ENCODE results near the gene STK31. TPM values are rescaled to one million over a fixed set of nuclear protein-coding genes. Genes with fewer than 3 reads are reported as not detected.
"Not testable (repeated sequence)": the region's sequence is repeated elsewhere in the genome, so short reads cannot be mapped to it uniquely, and the experiment has no call there.

STK31 gene
- total RNA-seq, 1 donor from 2014 or later = 0.35 TPM

DNA sequence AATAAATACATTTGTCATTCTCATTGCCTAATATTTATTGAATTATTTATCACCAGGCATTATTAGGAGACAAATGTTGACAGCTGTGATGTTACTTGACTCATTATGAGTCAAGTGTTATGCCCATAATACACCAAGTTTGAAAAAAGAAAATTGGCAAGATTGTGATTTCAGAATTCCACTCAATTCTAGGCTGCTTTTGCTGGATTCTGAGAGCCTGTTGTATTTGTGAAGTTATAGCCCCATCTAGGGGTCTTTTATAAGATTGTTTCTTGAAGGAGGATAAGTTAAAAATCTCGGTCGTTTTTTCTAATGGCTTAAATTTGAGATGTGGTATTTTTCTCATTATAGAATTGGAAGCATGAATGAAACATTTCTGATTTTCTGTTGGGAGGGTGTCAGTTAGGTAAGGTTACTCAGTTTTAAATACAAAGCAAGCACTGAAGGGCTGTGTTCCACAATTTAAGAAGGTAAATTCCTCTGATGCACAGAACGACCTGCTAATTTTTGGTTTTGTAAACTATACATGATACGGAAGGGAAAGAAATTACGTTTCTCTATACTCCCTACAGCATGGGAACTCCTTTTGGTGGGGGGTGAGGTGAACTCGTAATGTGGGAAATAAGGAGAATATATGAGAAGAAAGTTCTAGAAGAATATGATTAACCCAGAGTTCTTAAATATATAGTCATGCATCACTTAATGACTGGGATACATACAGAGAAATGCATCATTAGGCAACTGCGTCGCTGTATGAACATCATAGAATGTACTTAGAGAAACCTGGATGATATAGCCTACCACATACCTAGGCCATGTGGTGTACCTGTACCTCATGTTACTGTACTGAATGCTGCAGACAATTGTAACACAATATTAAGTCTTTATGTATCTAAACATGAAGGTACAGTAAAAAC lies 2.6 kb downstream of the STK31 start:
- intact Hi-C loops (cut with DNase I) = loop anchor here (1.0 to 10.0 kb wide), 2 partner anchors 142 to 168 kb away; no protein-coding TSS in a partner anchor
- DNase-seq (ENCODE audit: low spot score) = no peak

DNA sequence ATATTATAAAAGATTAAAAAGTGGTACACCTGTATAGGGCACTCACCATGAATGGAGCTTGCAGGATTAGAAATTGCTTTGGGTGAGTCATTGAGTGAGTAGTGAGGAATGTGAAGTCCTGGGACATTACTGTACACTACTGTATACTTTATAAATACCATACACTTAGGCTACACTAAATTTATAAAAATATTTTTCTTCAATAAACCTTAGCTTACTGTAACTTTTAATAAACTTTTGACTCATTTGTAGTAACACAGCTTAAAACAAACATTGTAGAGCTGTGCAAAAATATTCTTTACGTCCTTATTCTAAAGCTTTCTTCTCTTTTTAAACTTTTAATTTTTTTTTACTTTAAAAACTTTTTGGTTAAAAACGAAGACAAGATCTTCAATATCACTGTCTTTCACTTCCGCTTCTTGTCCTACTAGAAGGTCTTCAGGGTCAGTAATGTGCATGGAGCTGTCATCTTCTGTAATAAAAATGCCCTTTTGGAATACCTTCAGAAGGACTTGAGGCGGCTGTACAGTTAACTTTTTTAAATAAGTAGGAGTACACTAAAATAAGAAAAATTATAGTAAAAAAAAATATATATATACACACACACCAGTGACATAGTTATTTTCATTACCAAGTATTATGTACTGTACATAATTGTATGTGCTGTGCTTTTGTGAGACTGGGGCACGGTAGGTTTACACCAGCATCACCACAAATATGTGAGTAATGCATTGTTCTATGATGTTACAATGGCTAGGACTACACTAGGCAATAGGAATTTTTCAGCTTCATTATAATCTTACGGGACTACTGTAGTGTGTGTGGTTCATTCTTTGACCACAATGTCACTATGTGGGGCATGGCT lies 3.5 kb downstream of the STK31 start:
- no peak for DNase-seq (ENCODE audit: low spot score)
- intact Hi-C loops (cut with DNase I) = loop anchor here (10.0 kb wide), 1 partner anchor 169 kb away; no protein-coding TSS in a partner anchor

DNA sequence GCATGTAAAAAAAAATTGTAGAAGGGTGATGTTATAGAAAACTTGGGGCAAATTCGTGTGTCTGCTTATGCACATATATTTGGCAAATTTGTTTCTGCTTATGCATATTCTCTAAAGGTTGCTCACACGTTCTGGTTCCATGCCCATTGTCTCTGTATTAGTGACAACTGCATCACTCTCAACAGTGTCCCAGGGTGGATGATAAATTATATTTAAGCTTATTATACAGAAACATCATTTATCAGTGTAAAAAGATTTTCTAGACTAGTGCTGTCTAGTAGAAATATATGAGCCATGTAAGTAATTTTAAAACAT lies 4.1 kb downstream of the STK31 start:
- intact Hi-C loops (cut with DNase I) = loop anchor here (10.0 kb wide), 1 partner anchor 169 kb away; no protein-coding TSS in a partner anchor
- DNase-seq (ENCODE audit: low spot score) = no peak

DNA sequence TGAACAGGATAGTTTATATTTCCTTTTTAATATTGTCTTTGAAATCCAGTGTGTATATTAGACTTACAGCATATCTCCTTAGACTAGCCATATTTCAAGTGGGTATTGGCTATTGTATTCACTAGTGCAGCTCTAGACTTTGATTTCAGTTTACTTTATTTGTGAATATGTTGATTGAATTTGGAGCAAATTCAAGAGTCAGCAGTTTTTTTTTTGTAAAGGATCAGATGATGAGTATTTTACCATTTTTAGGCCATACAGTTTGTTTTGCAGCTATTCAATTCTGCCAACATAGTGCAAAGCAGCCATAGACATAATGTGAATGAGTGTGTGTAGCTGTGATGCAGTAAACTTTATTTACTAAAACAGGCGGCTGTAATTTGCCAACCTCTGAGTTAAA lies 4.6 kb downstream of the STK31 start:
- no peak for DNase-seq (ENCODE audit: low spot score)
- intact Hi-C loops (cut with DNase I) = loop anchor here (10.0 kb wide), 1 partner anchor 170 kb away; no protein-coding TSS in a partner anchor

DNA sequence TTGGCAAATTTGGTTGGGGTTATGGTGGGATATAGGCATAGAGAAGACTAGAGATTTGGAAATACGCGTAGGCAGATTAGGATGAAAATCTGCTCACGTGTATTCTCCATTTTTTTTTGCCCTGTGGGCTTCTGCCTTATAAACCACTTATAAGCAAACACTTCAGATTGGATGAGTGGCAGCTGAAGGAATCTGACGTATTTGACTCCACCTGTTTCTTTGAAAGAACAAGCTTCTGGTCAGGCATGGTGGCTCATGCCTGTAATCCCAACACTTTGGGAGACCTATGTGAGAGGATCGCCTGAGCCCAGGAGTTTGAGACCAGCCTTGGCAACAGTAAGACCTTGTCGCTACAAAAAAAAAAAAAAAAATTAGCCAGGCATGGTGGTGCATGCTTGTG lies 5.1 kb downstream of the STK31 start:
- intact Hi-C loops (cut with DNase I) = loop anchor here (10.0 kb wide), 1 partner anchor 170 kb away; no protein-coding TSS in a partner anchor
- DNase-seq (ENCODE audit: low spot score) = no peak

DNA sequence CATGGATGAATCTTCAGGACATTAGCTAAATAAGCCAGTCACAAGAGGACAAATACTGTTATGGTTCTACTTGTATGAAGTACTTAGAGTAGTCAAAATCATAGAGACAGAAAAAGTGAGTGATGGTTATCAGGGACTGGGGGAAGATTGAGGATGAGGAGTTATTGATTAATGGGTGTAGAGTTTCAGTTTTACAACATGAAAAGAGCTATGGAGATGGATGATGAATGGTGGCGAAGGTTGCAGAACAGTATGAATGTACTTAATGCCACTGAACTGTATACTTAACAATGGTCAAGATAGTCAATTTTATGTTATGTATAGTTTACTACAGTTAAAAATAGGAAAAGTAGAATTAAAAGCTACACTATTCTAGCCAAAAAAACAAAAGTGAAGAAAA lies 7.8 kb downstream of the STK31 start:
- intact Hi-C loops (cut with DNase I) = loop anchor here (10.0 kb wide), 1 partner anchor 173 kb away; no protein-coding TSS in a partner anchor
- no peak for DNase-seq (ENCODE audit: low spot score)

DNA sequence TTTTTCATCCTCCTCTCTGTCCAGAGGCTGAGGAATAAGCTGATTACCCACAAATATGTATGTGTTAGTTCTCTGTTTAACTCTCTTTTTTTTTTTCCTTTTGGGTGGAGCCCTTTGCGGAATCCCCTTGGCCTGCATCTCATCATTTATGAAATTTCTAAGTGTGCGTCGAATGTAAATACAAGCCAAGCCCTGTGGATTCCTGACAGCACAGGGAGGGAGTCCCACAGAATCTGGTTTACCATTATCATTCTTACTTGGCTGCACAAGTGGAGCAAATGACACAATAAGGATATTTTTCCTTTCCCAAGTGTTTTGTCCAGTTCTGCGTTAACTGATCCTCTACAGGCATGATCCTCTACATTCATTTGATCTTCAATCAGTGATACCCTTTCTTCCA lies 11.4 kb downstream of the STK31 start:
- intact Hi-C loops (cut with DNase I) = no loop called here
- DNase-seq (ENCODE audit: low spot score) = no peak

DNA sequence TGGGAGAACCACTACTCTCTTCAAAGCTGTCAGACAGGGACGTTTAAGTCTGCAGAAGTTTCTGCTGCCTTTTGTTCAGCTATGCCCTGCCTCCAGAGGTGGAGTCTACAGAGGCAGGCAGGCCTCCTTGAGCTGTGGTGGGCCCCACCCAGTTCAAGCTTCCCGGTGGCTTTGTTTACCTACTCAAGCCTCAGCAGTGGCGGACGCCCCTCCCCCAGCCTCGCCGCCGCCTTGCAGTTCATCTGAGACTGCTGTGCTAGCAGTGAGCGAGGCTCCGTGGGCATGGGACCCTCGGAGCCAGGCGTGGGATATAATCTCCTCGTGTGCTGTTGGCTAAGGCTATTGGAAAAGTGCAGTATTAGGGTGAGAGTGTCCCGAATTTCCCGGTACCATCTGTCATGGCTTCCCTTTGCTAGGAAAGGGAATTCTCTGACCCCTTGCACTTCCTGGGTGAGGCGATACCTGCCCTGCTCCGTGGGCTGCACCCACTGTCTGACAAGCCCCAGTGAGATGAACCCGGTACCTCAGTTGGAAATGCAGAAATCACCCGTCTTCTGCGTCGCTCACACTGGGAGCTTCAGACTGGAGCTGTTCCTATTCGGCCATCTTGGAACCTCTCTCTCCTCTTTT lies 12.7 kb downstream of the STK31 start:
- intact Hi-C loops (cut with DNase I); DNase-seq (ENCODE audit: low spot score): not testable (repeated sequence)

DNA sequence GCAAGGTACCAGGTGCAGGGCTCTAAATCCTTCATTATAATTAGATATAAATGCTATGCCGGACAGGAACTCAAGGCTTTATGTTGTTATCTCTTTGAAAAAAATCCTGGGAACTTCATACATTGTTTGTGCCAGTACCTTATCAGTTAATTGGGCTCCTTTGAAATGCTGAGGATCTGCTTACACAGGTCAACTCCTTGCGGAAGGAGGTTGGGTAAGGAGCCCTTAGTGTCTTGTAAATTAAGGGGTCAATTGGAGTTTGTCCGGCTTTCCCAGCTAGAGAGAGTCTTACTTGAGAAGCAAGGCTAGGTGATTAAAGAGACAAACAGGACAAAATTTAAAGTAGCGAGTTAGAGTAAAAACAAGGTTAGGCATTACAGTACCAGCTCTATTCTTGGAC lies 14.1 kb downstream of the STK31 start:
- intact Hi-C loops (cut with DNase I); DNase-seq (ENCODE audit: low spot score): not testable (repeated sequence)

DNA sequence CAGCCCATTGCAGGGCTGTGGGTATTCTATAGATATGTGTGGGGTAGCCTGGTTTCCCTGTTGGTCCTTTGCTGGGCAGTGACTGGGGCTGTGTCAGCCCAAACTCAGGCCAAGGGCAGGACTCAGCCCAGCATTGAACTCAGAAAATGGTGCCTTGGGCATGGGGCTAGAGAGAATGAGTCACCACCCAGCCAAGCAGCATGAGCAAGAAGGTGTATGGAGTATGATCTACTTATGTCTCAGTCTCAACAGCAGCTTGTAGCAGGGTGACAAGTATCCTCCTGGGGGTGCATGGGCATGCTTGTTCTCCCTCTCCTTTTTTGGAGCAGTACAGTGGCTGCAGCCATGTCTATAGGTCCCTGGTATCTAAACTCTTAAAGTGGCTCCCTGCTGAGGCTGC lies 32.0 kb downstream of the STK31 start:
- DNase-seq (ENCODE audit: low spot score) = no peak
- intact Hi-C loops (cut with DNase I) = no loop called here

DNA sequence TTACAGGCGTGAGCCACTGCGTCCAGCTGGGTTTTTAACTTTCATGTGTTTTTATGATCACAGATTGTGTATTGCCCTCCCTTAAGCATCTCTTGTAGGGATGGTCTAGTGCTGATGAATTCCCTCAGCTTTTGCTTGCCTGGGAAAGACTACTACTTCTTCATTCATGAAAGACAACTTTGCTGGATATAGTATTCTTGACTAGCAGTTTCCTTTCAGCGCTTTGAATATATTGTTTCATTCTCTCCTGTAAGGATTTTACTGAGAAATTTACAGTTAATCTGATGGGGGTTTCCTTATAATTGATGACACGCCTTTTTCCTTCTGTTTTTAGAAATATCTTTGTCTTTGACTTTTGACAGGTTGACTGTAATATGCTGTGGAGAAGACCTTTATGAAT lies 33.2 kb downstream of the STK31 start:
- intact Hi-C loops (cut with DNase I) = no loop called here
- DNase-seq (ENCODE audit: low spot score) = no peak

DNA sequence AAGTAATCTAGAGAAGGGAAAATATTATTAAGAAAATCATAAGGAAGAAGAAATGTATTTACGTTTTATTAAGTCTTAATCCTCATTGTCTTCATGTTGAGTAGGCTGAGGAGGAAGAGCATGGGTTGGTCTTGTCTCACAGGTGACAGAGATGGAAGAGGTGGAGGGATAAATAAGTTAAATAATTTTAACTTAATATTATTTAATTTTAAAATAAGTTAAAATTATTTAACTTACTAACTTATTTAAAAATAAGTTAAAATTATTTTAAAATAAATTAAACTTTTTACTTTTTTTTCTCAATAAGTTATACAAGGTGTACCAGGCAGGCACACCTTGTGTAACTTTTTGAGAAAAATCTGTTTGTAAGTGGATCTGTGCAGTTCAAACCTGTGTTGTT lies 36.6 kb downstream of the STK31 start:
- DNase-seq (ENCODE audit: low spot score) = no peak
- intact Hi-C loops (cut with DNase I) = no loop called here

DNA sequence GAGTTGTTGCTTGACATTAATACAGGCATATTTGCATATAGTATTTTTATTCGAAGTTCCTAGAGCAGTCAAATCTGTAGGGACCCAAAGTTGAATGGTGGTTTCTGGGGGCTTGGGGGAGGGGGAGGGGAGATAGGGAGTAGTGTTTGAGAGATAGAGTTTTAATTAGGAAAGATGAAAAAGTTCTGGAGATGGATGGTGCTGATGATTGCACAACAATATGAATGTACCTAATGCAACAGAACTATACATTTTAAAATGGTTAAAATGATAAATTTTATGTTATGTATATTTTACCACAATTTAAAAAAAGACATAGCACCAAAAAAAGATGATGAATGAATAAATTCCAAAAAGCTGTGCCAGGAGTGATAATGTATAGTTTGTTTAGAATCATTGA lies 41.8 kb downstream of the STK31 start:
- intact Hi-C loops (cut with DNase I) = no loop called here

DNA sequence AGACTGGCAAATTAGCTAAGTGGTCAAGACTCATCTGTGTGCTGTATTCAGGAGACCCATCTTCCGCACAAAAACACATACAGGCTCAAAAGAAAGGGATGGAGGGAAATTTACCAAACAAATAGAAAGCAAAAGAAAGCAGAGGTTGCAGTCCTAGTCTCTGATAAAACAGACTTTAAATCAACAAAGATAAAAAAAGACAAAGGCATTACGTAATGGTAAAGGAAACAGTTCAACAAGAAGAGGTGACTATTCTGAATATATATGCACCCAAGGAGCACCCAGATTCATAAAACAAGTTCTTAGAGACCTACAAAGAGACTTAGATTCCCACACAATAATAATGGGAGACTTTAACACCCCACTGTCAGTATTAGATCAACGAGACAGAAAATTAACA lies 48.8 kb downstream of the STK31 start:
- intact Hi-C loops (cut with DNase I); DNase-seq (ENCODE audit: low spot score): not testable (repeated sequence)

More for the DNA sequence above, 41.8 kb downstream of the STK31 start:
- DNase-seq (ENCODE audit: low spot score) = no peak

DNA sequence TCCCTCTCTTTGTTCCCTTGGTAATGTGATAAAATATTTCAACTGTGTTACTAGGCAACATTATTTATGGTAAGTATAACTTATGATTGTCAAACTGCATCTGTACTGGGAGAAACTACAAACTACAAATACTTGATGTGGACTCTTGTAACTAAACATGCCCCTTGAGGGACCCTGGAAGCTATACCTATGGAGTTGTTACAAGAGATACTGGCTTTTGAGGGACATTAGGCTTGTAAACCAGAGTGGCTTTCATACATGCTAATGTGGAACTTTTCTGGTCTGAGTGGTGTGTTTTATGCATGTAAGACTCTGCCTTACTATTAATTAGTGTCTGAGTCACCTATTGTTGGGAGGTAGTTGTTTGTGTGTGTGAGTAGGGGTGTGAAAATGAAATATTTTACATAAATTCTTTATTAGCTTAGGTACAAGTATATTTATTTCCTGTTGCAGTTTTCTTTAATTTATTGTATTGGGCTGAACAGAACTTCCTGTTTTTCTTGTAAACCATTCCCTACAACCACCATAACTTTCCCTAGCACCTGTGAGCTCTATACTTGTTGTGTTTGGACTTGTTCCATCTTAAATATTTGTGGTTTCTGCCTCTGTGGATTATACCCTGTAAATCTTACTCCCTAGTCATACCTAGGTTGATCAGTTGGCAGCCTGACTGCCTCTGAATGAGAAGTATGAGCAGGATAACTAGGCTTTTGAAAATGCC lies 49.8 kb downstream of the STK31 start:
- no peak for DNase-seq (ENCODE audit: low spot score)
- intact Hi-C loops (cut with DNase I) = no loop called here

DNA sequence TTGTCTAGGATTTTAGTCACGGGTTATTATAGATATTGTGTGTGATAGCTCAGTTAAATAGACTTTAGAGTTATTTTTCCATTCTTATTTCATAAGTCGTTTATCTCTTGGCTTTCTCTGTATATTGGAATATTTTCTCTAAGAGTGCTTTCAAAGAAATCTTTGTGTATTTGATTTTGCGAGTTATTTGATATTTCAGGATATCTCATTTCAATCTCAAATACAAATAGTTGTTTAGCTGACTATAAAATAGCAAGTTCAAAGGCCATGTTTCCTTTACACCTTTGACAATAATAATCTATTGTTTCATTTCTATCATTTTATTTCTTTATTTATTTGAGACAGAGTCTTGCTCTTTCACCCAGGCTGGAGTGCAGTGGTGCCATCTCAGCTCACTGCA lies 55.9 kb downstream of the STK31 start:
- DNase-seq (ENCODE audit: low spot score) = no peak
- intact Hi-C loops (cut with DNase I) = no loop called here

DNA sequence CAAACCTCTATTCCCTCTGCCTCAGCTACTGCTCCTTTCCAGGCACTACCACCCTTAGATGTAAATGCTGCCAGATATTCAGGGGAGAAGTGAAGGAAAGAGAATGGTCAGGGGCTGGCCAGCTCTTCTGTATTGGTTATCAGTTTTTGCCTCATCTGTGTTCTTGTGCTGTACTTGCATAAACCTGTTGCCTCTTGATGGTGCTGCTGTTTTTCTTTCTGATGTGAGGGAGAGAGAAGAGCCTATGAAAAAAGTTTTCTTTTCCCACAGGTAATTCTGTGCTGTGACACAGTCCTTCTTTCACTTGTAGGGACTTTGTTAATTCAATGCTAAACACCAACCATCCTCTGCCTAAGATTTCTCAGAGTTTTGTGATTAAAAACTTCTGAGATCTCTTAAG lies 57.5 kb downstream of the STK31 start:
- intact Hi-C loops (cut with DNase I) = no loop called here
- DNase-seq (ENCODE audit: low spot score) = no peak

DNA sequence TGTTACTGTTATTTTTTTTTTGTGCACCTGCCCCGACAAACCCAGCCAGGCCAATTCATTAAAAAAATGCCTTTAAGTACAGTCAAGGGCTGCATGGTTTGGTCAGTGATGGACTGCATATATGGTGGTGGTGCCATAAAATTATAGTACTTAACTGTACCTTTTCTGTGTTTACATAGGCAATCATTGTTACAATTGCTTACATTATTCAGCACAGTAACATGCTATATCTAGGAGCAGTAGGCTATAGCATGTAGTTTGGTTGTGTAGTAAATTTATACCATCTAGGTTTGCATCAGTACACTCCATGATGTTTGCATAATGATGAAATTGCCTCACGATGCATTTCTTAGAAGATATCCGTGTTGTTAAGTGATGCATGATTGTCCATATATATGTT lies 58.0 kb downstream of the STK31 start:
- no peak for DNase-seq (ENCODE audit: low spot score)
- intact Hi-C loops (cut with DNase I) = no loop called here

DNA sequence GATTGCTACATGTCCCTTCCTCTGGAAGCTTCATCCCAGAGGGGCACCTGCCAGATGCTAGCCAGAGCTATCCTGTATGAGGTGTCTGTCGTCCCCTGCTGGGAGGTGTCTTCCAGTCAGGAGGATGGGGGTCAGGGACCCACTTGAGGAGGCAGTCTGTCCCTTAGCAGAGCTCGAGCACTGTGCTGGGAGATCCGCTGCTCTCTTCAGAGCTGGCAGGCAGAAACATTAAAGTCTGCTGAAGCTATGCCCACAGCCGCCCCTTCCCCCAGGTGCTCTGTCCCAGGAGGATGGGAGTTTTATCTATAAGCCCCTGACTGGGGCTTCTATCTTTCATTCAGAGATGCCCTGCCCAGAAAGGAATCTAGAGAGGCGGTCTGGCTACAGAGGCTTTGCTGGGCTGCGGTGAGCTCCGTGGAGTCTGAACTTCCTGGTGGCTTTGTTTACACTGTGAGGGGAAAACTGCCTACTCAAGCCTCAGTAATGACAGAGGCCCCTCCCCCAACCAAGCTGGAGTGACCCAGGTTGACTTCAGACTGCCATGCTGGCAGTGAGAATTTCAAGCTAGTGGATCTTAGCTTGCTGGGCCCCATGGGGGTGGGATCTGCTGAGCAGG lies 69.3 kb downstream of the STK31 start:
- DNase-seq (ENCODE audit: low spot score); intact Hi-C loops (cut with DNase I): not testable (repeated sequence)

All from cardiac septum (tissue), 1 donor.